Left ventricle myocardium inferior (tissue), 1 donor: ENCODE results near the gene NTM. TPM values are rescaled to one million over a fixed set of nuclear protein-coding genes. Genes with fewer than 3 reads are reported as not detected.

Experiments used
- DNase-seq: peaks from one replicate; pipeline ENCODE4 v3.0.0-alpha.2; 2020
- H3K27ac ChIP-seq: fragments of 200-600 bp; replicated peaks from 2 replicates; pipeline ENCODE4 v1.8.0; 2021
- H3K27me3 ChIP-seq: fragments of 200-600 bp; 2 replicates; pipeline ENCODE4 v1.8.0; 2021; ENCODE audit warnings: low read depth
- H3K36me3 ChIP-seq: fragments of 200-600 bp; 2 replicates; pipeline ENCODE4 v1.8.0; 2021
- H3K4me1 ChIP-seq: fragments of 200-600 bp; 2 replicates; pipeline ENCODE4 v1.8.0; 2021
- H3K4me3 ChIP-seq: fragments of 200-600 bp; 2 replicates; pipeline ENCODE4 v1.8.0; 2021; ENCODE audit warnings: mild to moderate bottlenecking, moderate library complexity
- H3K9me3 ChIP-seq: fragments of 200-600 bp; replicated peaks from 2 replicates; pipeline ENCODE4 v1.8.0; 2021
- CTCF ChIP-seq: fragments of 200-600 bp; IDR thresholded peaks from 2 replicates; pipeline ENCODE4 v1.8.0; 2021; ENCODE audit warnings: antibody characterized with exemption, mild to moderate bottlenecking, borderline replicate concordance
- intact Hi-C: fragments of 100-400 bp; cut with micrococcal nuclease; formaldehyde crosslinking; loops from one replicate; pipeline ENCODE4 v1.11.0; 2022
- total RNA-seq: library from RNA; stranded (reverse); fragmentation: NEBNext Ultra II Directional; extraction: Animal tissue kit (Norgen Biotek cat#: 25700); gene quantifications from one replicate; pipeline ENCODE4 v1.2.1, GENCODE V29; 2021
- donor health status: DM: no; HTN: yes; CAD: no; lungs with severe emphysema.

NTM gene
- total RNA-seq, 1 donor from 2014 or later: 1.0 TPM

GRCh38 chr11:131973061-131973460 is 602.6 kb downstream of the NTM start:
- Histone ChIP-seq H3K27me3 (peaks cover 26% of the 10 kb centered on the region), H3K4me3 (no peak overlapping the region), H3K27ac (no peak overlapping the region), H3K36me3 (no peaks in the 10 kb centered on the region), H3K9me3 (no peaks in the 10 kb centered on the region), H3K4me1 (no peaks in the 10 kb centered on the region)
- no peak for TF ChIP-seq CTCF
- no peak for DNase-seq
- intact Hi-C loops: no loop called here

- no peak overlapping the region for H3K27ac ChIP-seq
- intact Hi-C loops: no loop called here
These were observed 605.2 kb downstream of the NTM start for GRCh38 chr11:131975619-131976018.

GRCh38 chr11:131976021-131976420 is 605.6 kb downstream of the NTM start:
- H3K9me3 ChIP-seq: no peaks in the 10 kb centered on the region

More at GRCh38 chr11:131975619-131976018, 605.2 kb downstream of the NTM start:
- H3K36me3 ChIP-seq: no peaks in the 10 kb centered on the region
- no peak overlapping the region for H3K4me3 ChIP-seq
- DNase-seq: no peak
- TF ChIP-seq CTCF: no peak
- peaks cover 49% of the 10 kb centered on the region for H3K27me3 ChIP-seq
- no peaks in the 10 kb centered on the region for H3K9me3 ChIP-seq
- H3K4me1 ChIP-seq: no peaks in the 10 kb centered on the region

GRCh38 chr11:131977231-131977630 is 606.8 kb downstream of the NTM start:
- Histone ChIP-seq H3K27me3 (peaks cover 59% of the 10 kb centered on the region), H3K9me3 (no peaks in the 10 kb centered on the region), H3K4me3 (no peak overlapping the region), H3K4me1 (no peaks in the 10 kb centered on the region), H3K27ac (no peak overlapping the region), H3K36me3 (no peaks in the 10 kb centered on the region)
- intact Hi-C loops: no loop called here
- no peak for DNase-seq
- no peak for TF ChIP-seq CTCF

More at GRCh38 chr11:131976021-131976420, 605.6 kb downstream of the NTM start:
- no peak overlapping the region for H3K4me3 ChIP-seq
- TF ChIP-seq CTCF: no peak
- H3K27me3 ChIP-seq: peaks cover 52% of the 10 kb centered on the region
- H3K36me3 ChIP-seq: no peaks in the 10 kb centered on the region
- H3K27ac ChIP-seq: no peak overlapping the region
- H3K4me1 ChIP-seq: no peaks in the 10 kb centered on the region
- intact Hi-C loops: no loop called here
- DNase-seq: no peak

- peaks cover 59% of the 10 kb centered on the region for H3K27me3 ChIP-seq
- no peaks in the 10 kb centered on the region for H3K36me3 ChIP-seq
- no peak for TF ChIP-seq CTCF
- no peak overlapping the region for H3K27ac ChIP-seq
- no peak for DNase-seq
- intact Hi-C loops: no loop called here
- no peaks in the 10 kb centered on the region for H3K4me1 ChIP-seq
- H3K4me3 ChIP-seq: no peak overlapping the region
- H3K9me3 ChIP-seq: no peaks in the 10 kb centered on the region
These were observed 607.4 kb downstream of the NTM start for GRCh38 chr11:131977854-131978253.

GRCh38 chr11:131978351-131978750 is 607.9 kb downstream of the NTM start:
- peaks cover 59% of the 10 kb centered on the region for H3K27me3 ChIP-seq
- intact Hi-C loops: no loop called here
- H3K27ac ChIP-seq: no peak overlapping the region
- no peak for TF ChIP-seq CTCF
- H3K4me3 ChIP-seq: no peak overlapping the region
- no peaks in the 10 kb centered on the region for H3K4me1 ChIP-seq
- H3K36me3 ChIP-seq: no peaks in the 10 kb centered on the region
- H3K9me3 ChIP-seq: peaks cover 3% of the 10 kb centered on the region
- no peak for DNase-seq
